Cortex of kidney (tissue), 1 donor: Measurements from ENCODE around the gene SPSB2.
"Not testable (repeated sequence)": the region's sequence is repeated elsewhere in the genome, so short reads cannot be mapped to it uniquely, and the experiment has no call there.

ENCODE experiments used
- DNase-seq: peaks from one replicate; lab custom pipeline; 2025; lab: John Stamatoyannopoulos, UW

SPSB2 gene

DNA sequence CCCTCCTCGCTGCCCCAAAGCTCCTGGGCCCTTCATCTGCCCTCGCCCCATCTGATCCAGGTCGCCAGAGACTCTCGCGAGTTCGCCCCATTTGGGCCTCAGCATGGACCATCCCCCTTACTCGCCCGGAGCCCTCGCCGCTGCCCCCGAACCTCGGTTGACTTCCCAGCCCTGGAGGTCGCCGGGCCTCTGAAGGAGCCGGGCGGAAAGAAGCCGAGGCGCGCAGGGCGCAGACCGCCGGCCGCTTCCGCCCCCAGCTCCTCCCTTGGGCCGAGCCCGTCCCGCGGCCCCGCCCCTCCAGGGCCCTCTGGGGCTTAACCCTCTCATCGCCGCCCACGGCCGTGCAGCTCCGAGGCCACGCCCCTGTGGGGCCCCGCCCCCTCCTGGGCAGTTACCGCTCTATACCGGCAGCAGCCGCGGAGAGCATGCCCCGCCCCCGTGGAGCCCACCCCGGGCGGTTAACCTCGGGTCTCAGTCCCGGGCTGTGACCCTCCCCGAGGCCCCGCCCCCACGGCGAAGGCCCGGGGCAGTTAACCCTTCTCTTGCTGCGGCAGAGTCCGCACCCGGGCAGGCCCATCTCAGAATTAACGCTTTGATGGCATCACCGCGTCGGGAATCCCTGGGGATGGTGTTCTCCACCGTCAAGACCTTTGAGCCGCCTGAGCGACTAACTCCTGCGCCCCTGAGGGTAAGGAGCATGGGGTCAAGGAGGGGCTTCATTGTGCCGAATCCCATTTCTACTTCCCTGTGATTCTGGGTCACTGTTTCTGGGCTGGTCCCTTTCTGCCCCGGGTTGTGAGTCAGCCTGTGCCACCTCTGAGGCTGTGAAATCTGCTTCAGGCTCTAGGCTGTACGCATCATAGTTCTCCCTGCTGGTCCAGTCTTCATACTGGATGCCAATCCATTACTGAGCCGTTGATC, at the start of gene SPSB2:
TSS of gene SPSB2 (minus strand) at position 210 of the 921 bp plus-strand sequence. CDS start 402 bp downstream, outside the sequence.
- DNase-seq: no peak

DNA sequence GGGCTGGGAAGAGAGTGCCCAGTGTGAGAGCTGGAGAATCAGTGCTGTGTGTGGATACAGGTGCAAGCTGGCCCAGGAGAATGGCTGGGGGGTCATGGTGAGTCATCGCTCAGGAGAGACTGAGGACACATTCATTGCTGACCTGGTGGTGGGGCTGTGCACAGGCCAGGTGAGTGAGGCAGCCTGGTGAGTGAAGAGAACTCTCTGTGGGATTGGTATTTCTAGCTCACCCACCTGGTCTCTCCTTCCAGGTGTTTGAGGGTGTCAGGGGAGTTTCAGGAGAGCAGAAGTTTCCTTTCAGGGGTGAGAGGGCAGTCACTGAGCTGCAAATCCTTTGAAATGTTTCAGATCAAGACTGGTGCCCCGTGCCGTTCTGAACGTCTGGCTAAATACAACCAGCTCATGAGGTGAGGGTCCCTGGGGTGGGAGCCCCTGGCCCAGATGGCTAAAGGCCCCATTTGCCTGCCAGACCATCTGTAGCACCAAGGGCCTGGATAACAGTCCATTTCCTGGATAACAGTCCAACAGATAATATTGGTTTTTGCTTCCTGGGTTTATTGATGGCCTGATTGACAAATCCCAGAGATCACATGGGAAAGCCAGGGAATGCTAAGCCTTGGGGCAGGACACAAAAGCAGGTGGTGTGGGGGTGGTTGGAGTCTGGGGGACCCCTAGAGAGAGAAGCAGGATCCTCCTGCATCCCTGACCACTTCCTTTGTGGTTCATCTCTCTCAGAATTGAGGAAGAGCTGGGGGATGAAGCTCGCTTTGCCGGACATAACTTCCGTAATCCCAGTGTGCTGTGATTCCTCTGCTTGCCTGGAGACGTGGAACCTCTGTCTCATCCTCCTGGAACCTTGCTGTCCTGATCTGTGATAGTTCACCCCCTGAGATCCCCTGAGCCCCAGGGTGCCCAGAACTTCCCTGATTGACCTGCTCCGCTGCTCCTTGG, 49.2 kb upstream of the SPSB2 start:
- no peak for DNase-seq

- no peak for DNase-seq
Observed at GRCh38 chr12:6921539-6921938, 48.4 kb upstream of the SPSB2 start.

GRCh38 chr12:6919588-6919987, 46.5 kb upstream of the SPSB2 start:
- no peak for DNase-seq

DNA sequence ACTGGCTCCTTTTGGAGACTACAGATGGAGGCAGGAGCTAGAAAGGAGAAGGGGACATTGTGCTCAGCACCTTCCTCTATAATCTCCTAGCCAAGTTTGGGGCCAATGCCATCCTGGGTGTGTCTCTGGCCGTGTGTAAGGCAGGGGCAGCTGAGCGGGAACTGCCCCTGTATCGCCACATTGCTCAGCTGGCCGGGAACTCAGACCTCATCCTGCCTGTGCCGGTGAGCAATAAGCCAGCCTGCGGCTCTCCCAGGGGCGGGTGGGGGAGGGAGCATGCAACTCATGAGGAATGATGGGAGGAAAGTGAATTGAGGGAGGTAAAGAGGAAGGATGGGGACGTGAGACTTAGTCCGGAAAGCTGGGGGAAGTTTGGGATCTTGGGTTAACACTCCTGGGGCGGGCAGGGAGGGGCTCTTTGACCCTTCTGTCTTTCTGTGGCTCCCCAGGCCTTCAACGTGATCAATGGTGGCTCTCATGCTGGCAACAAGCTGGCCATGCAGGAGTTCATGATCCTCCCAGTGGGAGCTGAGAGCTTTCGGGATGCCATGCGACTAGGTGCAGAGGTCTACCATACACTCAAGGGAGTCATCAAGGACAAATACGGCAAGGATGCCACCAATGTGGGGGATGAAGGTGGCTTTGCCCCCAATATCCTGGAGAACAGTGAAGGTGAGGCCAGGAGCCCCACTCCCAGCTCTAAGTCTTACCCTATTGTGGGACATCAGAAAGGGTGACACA, 44.6 kb upstream of the SPSB2 start:
- DNase-seq: no peak

- no peak for DNase-seq
Observed at GRCh38 chr12:6916426-6917200, 43.5 kb upstream of the SPSB2 start.

GRCh38 chr12:6915789-6916285, 42.7 kb upstream of the SPSB2 start:
- no peak for DNase-seq

- no peak for DNase-seq
Observed at GRCh38 chr12:6914947-6915788, 42.1 kb upstream of the SPSB2 start.

- DNase-seq: no peak
Observed at GRCh38 chr12:6914246-6914946, 41.3 kb upstream of the SPSB2 start, which contains the start of gene ENO2. TSS of gene ENO2 (plus strand) at chr12:6914580. CDS start at chr12:6915833, 1,253 bp downstream.

DNA sequence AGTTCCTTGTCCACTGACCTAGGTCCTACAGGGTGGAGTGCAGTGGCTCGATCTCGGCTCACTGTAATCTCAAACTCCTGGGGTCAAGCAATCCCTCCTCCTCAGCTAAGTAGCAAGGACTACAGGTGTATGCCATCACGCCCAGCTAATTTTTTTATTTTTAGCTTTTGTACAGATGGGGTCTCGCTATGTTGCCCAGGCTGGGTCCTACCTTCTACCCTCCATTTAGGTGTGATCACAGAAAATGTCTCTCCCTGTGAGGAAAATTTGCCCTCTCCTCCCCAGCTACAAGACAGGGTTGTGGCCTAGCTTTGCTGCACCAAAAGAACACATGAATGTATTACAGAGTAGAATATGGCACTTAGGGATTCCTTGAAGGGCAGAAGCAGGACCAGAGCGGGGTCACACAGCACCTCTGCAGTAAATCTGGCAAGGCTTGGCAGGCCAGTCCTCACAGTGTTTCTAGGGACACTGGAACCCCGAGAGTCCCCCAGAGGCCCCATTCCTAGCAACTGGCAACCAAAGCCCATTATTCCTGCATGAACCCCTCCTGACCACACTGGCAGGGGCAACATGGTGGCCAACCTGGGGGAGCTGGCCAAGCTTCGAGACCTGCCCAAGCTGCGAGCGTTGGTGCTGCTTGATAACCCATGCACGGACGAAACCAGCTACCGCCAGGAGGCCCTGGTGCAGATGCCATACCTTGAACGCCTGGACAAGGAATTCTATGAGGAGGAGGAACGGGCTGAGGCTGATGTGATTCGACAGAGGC, 39.2 kb upstream of the SPSB2 start:
- no peak for DNase-seq

DNA sequence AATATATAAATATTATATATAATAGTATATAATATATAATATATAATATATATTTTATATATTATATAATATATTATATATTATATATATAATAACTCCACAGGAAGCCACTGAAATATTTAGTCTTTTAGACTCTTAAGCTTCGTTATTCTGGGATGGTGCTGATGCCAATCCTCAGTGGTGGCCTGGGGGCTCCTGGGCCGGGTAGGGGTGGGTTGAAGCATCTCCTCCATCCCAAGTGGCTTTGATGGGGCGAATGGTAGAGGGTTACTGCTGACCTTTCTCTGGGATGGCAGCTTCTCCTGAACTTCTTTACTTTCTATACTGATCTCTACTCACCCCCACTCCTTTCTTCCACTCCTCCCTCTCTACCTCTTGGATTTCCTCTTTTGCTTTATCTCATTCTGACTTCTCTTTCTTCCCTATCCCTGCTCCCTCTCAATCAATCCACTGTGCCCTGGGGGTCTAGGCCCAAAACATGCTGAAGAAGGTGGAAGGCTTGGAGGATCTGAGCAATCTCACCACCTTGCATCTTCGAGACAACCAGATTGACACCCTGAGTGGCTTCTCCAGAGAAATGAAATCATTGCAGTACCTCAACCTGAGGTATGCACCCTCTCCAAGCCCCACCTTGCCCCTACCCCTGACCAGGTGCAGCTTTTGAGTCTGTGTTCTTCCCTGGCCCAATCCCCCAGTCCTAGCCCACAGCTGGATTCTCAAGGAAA, 36.5 kb upstream of the SPSB2 start:
- no peak for DNase-seq

DNA sequence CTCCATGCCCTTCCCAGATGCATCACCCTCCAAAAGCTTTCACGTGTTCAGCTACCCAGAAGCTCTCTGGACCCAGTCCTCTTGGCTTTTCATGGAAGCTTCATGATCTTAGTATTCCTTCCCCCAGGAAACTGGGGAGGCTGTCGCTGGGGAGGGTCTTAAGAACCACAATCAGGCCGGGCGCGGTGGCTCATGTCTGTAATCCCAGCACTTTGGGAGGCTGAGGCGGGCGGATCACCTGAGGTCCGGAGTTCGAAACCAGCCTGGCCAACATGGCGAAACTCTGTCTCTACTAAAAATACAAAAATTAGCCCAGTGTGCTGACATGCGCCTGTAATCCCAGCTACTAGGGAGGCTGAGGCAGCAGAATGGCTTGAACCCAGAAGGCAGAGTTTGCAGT, 35.0 kb upstream of the SPSB2 start:
- DNase-seq: not testable (repeated sequence)

GRCh38 chr12:6905414-6906040, 32.4 kb upstream of the SPSB2 start:
- DNase-seq: no peak

GRCh38 chr12:6904280-6905276, 31.5 kb upstream of the SPSB2 start, which contains the start of gene LRRC23:
TSS of gene LRRC23 (plus strand) at chr12:6904822. CDS start at chr12:6905634, 812 bp downstream.
- DNase-seq: no peak

DNA sequence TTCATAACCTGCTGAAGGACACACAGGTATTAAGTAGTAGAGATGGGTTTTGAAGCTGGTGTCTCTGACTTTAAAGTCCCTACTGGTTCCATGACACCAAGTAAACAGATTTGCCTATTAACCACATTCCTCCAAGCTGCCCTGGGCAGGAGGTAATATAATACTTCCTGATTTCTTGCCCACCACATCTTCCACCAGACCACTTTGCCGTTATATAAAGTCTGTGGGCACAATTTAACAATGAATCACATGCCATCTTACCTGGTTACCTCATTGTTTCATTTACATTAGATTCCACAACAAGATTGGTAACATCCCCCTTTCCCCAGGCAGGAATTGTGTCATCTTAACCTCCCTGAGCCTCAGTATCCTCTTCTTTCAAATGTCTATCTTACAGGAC, 30.6 kb upstream of the SPSB2 start:
- DNase-seq: no peak

GRCh38 chr12:6902448-6902847, 29.3 kb upstream of the SPSB2 start:
- no peak for DNase-seq
